Glutamatergic neuron (in vitro differentiated cells): ENCODE measurements around the gene BOD1. TPM values are rescaled to one million over a fixed set of nuclear protein-coding genes. Genes with fewer than 3 reads are reported as not detected.

Experiments
- DNase-seq: peaks from one replicate; pipeline ENCODE4 v3.0.0; 2022
- H3K27ac Mint-ChIP-seq: one replicate; pipeline ENCODE4 v1.8.0; 2020; ENCODE audit warnings: mild to moderate bottlenecking, mixed read lengths, inconsistent platforms; ENCODE audit not compliant: unreplicated experiment
- H3K27me3 Mint-ChIP-seq: one replicate; pipeline ENCODE4 v1.8.0; 2020; ENCODE audit warnings: mild to moderate bottlenecking, moderate library complexity, mixed read lengths, inconsistent platforms; ENCODE audit not compliant: unreplicated experiment
- H3K36me3 Mint-ChIP-seq: one replicate; pipeline ENCODE4 v1.8.0; 2020; ENCODE audit warnings: mild to moderate bottlenecking, mixed read lengths, inconsistent platforms; ENCODE audit not compliant: unreplicated experiment
- H3K4me1 Mint-ChIP-seq: one replicate; pipeline ENCODE4 v1.8.0; 2020; ENCODE audit warnings: mild to moderate bottlenecking, low read depth, mixed read lengths, inconsistent platforms; ENCODE audit not compliant: unreplicated experiment
- H3K4me3 Mint-ChIP-seq: one replicate; pipeline ENCODE4 v1.8.0; 2020; ENCODE audit warnings: mild to moderate bottlenecking, mixed read lengths, inconsistent platforms; ENCODE audit not compliant: unreplicated experiment
- H3K9me3 Mint-ChIP-seq: one replicate; pipeline ENCODE4 v1.8.0; 2020; ENCODE audit warnings: mild to moderate bottlenecking, moderate library complexity, mixed read lengths, inconsistent platforms; ENCODE audit not compliant: unreplicated experiment
- CTCF ChIP-seq: fragments of 200-600 bp; sonication (generic); IDR thresholded peaks from one replicate; pipeline ENCODE4 v1.5.0; 2021; ENCODE audit not compliant: partially characterized antibody, unreplicated experiment
- total RNA-seq: library from RNA; stranded (reverse); fragmentation: NEBNext Ultra II Directional; extraction: Animal tissue kit (Norgen Biotek cat#: 25700); gene quantifications from one replicate; pipeline ENCODE4 v1.2.1, GENCODE V29; 2021; ENCODE audit not compliant: unreplicated experiment

Gene BOD1
- total RNA-seq, 1 donor from 2014 or later, result 62.7 TPM

DNA sequence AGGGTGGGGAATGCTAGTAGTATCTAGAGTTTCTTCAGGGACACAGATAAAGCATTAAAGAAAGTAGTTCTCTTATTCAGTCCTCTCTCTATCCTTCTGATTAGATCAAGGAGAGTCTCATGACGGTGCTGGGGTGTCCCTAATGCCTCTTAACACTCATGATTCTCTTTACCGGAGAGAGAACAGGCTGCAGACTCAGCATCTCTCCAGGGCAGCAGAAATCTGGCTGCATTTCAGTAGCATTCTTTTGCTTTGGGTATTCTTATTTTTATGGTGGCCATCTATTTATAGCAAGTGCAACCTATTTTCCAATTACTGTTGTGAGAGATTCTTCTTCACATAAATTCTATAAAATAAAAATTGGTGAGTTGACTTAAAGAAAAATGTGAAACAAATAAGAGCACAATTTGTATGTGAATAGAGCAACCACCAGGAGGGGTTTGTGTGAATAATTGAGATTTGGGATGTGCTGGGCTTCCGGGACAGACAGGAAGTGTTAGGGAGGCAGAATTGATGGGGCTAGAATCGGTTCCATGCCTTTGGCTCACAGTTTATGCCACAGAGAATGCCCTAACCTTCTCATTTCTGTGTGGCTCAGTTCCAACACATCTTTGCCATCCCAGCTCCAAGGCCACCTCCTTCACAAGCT lies 23.8 kb upstream of the BOD1 start:
- H3K4me1 Mint-ChIP-seq, result peaks cover 36% of the 10 kb centered on the region
- H3K4me3 Mint-ChIP-seq, result no peak overlapping the region
- H3K9me3 Mint-ChIP-seq, result peaks cover 3% of the 10 kb centered on the region
- no peak overlapping the region for H3K27ac Mint-ChIP-seq
- no peak for TF ChIP-seq CTCF
- DNase-seq, result no peak
- peaks cover 2% of the 10 kb centered on the region for H3K27me3 Mint-ChIP-seq
- H3K36me3 Mint-ChIP-seq, result no peaks in the 10 kb centered on the region

- Mint-ChIP-seq H3K27me3 (peaks cover 2% of the 10 kb centered on the region), H3K4me3 (peak overlapping the region; percentile 63), H3K36me3 (no peaks in the 10 kb centered on the region), H3K4me1 (peaks cover 23% of the 10 kb centered on the region), H3K27ac (peak overlapping the region; percentile 78), H3K9me3 (peaks cover 2% of the 10 kb centered on the region)
- TF ChIP-seq CTCF, result no peak
- DNase-seq, result peak; percentile 38
These were observed 21.9 kb upstream of the BOD1 start for GRCh38 chr5:173638126-173639040.

DNA sequence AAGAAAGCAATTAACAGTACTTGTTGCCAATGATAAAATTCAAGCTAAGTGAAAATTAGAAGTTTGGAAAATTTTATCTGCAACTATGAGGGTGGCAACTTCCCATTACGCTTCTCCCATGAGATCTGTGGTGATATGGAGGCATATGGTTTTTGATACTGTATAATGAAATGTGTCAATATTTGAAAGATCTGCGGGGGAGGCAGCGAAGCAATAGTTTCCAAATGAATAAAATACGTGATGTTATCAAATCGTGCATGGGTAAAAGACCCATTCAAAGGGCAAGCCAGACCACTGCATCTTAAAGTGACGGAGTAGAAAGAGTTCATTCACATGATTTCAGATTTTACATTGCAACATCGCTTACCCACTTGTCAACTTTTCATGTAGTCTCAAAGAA lies 20.9 kb upstream of the BOD1 start:
- no peaks in the 10 kb centered on the region for H3K27me3 Mint-ChIP-seq
- no peak overlapping the region for H3K27ac Mint-ChIP-seq
- no peak overlapping the region for H3K4me3 Mint-ChIP-seq
- H3K36me3 Mint-ChIP-seq, result no peaks in the 10 kb centered on the region
- no peak for DNase-seq
- TF ChIP-seq CTCF, result no peak
- peaks cover 2% of the 10 kb centered on the region for H3K9me3 Mint-ChIP-seq
- H3K4me1 Mint-ChIP-seq, result peaks cover 20% of the 10 kb centered on the region

DNA sequence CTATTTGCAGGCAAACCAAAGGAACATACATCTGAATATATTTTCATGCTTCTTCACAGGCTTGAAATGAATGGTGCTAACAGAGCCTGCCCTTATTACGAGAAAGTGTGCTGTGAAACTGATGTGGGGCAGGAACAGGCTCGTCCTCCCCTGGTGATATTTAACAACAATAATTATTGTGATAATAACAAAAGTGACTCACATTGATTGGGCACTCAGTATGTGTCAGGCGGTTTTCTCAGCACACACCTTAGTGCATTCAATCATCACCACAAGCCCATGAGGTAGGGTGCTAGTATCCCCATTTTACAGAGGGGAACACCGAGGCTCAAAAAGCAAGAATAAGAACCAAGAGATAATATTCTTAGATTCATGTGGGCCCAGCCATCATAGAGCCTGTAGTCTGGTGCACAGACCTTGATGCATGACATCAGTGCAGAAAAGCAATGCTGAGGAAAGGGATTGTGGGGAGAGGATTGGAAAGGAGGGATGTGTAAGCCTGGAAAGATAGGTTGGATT lies 18.1 kb upstream of the BOD1 start:
- Mint-ChIP-seq H3K4me1 (peaks cover 12% of the 10 kb centered on the region), H3K27me3 (no peaks in the 10 kb centered on the region), H3K27ac (no peak overlapping the region), H3K36me3 (no peaks in the 10 kb centered on the region), H3K4me3 (no peak overlapping the region), H3K9me3 (peaks cover 2% of the 10 kb centered on the region)
- DNase-seq, result no peak
- no peak for TF ChIP-seq CTCF
